Spleen (tissue), 11 donors: Measurements from ENCODE around the gene SMCO4. TPM values are rescaled to one million over a fixed set of nuclear protein-coding genes. Genes with fewer than 3 reads are reported as not detected.

Experiments
- DNase-seq: peaks from one replicate; pipeline ENCODE4 v3.0.0-alpha.2; 2020
- H3K27ac ChIP-seq, 8 donors: fragments of 200-600 bp; sonication (generic) in 7 of 8; 1 replicate in 4 of 8; 2 replicates in 4 of 8; pipeline versions ENCODE4 v1.5.0 to v1.8.0; 2016 to 2021; ENCODE audit warnings: inconsistent platforms in 4 of 8, mild to moderate bottlenecking in 4 of 8, moderate library complexity in 1 of 8
- H3K27me3 ChIP-seq, 7 donors: fragments of 200-600 bp; sonication (generic) in 6 of 7; replicated peaks in 1 of 7; 1 replicate in 4 of 7; 2 replicates in 3 of 7; pipeline versions ENCODE4 v1.5.0 to v1.8.0; 2016 to 2021; ENCODE audit warnings: inconsistent platforms in 3 of 7, mild to moderate bottlenecking in 1 of 7
- H3K36me3 ChIP-seq, 6 donors: fragments of 200-600 bp; sonication (generic) in 5 of 6; 1 replicate in 4 of 6; 2 replicates in 2 of 6; pipeline versions ENCODE4 v1.5.0 to v1.8.0; 2016 to 2021; ENCODE audit warnings: inconsistent platforms in 2 of 6
- H3K4me1 ChIP-seq, 6 donors: fragments of 200-600 bp; sonication (generic) in 5 of 6; 1 replicate in 3 of 6; 2 replicates in 3 of 6; pipeline versions ENCODE4 v1.5.0 to v1.8.0; 2016 to 2021; ENCODE audit warnings: inconsistent platforms in 3 of 6
- H3K4me3 ChIP-seq, 8 donors: fragments of 200-600 bp; sonication (generic) in 7 of 8; 1 replicate in 4 of 8; 2 replicates in 4 of 8; pipeline versions ENCODE4 v1.5.0 to v1.8.0; 2016 to 2021; ENCODE audit warnings: inconsistent platforms in 4 of 8, mild to moderate bottlenecking in 4 of 8, moderate library complexity in 2 of 8
- H3K9me3 ChIP-seq, 8 donors: fragments of 200-600 bp; sonication (generic) in 7 of 8; 1 replicate in 4 of 8; 2 replicates in 4 of 8; pipeline versions ENCODE4 v1.5.0 to v1.8.0; 2016 to 2021; ENCODE audit warnings: inconsistent platforms in 4 of 8
- POLR2A ChIP-seq, 3 donors: fragments of 450-650 bp; IDR thresholded peaks; one replicate each; pipeline ENCODE4 v1.5.1; 2017; ENCODE audit warnings: antibody characterized with exemption in 3 of 3, mild to moderate bottlenecking in 1 of 3
- POLR2AphosphoS5 ChIP-seq, 3 donors: sonication (generic); formaldehyde crosslinking; IDR thresholded peaks; one replicate each; pipeline ENCODE4 v1.5.1; 2017; ENCODE audit warnings: antibody characterized with exemption in 3 of 3
- WGBS, 5 donors: extraction: QIAGEN DNeasy Blood & Tissue Kit in 3 of 5; methylation state at CpG; one replicate each; pipeline versions ENCODE4 v1.1.5 to v1.1.7; 2013 to 2018; 5-methylcytosine and 5-hydroxymethylcytosine counted together
- intact Hi-C: fragments of 100-400 bp; cut with DNase I; formaldehyde crosslinking; loops from one replicate; pipeline ENCODE4 v1.15.0; 2023; ENCODE audit warnings: low total_unique reads
- polyA plus RNA-seq, 3 donors: library from polyadenylated mRNA; stranded (reverse); fragments of 200-250 nt; gene quantifications; one replicate each; pipeline ENCODE4 v1.2.1, GENCODE V29; 2013
- total RNA-seq, 7 donors: library from RNA; depleted of rRNA in 3 of 7; stranded (reverse); fragments of >200 nt in 3 of 7; fragmentation: NEBNext Ultra II Directional in 4 of 7; extraction: Animal tissue kit (Norgen Biotek cat#: 25700) in 4 of 7; gene quantifications; one replicate each; pipeline versions ENCODE4 v1.1.0 to v1.2.1, GENCODE V29; 2016 to 2021
- TF ChIP-seq, protein P1 (sequence below), 11 experiments: fragments of 200-600 bp in 7 of 11; fragments of 450-650 bp in 4 of 11; sonication (generic) in 4 of 11; IDR thresholded peaks in 8 of 11; conservative IDR thresholded peaks in 3 of 11; 1 replicate in 7 of 11; 2 replicates in 4 of 11; pipeline versions ENCODE4 v1.4.0 to v1.8.0; 2016 to 2021; ENCODE audit warnings: antibody characterized with exemption in 11 of 11, inconsistent platforms in 4 of 11, mild to moderate bottlenecking in 1 of 11
- donor health status: healthy with polysubstance abuse.
- donor health status: DM: no; HTN: no; CAD: no; lungs with moderate emphysema.
- donor health status: DM: no; HTN: no; CAD: no.
- donor health status: Bipolar disorder and iron deficiency.
- donor health status: healthy.
- donor health status: DM: no; HTN: no; CAD: no.
- donor health status: DM: yes; HTN: yes; CAD: no.

SMCO4 gene
- total and polyA plus RNA-seq, 10 donors = 21.8 to 74.1 (median 51.9) TPM

DNA sequence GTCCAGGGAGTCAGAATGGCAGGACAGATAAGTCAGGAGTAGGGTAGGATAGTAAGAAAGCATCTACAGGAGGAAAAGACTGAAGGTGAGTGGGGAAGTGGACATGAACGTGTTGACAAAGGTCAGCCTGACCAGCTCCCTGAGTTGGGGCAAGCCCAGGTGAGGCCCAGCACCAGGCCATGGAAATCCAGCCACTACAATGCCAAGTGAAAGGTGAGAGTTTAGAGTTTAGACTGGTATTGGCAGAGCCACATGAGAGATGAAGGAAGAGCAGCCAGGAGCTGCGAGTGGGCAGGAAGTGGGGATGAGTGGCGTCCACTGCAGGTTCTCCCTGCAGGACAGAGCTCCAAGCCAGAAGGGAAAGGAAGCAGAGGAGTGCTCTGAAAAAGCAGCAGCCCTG is 16.5 kb upstream of the SMCO4 start:
- no peak for DNase-seq
- no peaks in the 10 kb centered on the region for H3K4me1 ChIP-seq
- H3K27ac ChIP-seq = no peak overlapping the region
- no peaks in the 10 kb centered on the region for H3K9me3 ChIP-seq
- intact Hi-C loops = no loop called here
- WGBS, 5 donors = 52 to 68% (median 59%) methylated on average over 3 of the region's 3 CpGs
- no peak overlapping the region for H3K4me3 ChIP-seq
- TF ChIP-seq POLR2A (IDR thresholded peaks at IDR 0.05) = no peak
- TF ChIP-seq, protein P1, sequence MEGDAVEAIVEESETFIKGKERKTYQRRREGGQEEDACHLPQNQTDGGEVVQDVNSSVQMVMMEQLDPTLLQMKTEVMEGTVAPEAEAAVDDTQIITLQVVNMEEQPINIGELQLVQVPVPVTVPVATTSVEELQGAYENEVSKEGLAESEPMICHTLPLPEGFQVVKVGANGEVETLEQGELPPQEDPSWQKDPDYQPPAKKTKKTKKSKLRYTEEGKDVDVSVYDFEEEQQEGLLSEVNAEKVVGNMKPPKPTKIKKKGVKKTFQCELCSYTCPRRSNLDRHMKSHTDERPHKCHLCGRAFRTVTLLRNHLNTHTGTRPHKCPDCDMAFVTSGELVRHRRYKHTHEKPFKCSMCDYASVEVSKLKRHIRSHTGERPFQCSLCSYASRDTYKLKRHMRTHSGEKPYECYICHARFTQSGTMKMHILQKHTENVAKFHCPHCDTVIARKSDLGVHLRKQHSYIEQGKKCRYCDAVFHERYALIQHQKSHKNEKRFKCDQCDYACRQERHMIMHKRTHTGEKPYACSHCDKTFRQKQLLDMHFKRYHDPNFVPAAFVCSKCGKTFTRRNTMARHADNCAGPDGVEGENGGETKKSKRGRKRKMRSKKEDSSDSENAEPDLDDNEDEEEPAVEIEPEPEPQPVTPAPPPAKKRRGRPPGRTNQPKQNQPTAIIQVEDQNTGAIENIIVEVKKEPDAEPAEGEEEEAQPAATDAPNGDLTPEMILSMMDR (IDR thresholded peaks at IDR 0.05 in 8 of 11, conservative IDR thresholded peaks at IDR 0.05 in 3 of 11) = no peak
- no peak for TF ChIP-seq POLR2AphosphoS5 (IDR thresholded peaks at IDR 0.05)
- peaks cover 0 to 9% (median 0%) of the 10 kb centered on the region in 7 donors for H3K27me3 ChIP-seq
- H3K36me3 ChIP-seq = no peaks in the 10 kb centered on the region

DNA sequence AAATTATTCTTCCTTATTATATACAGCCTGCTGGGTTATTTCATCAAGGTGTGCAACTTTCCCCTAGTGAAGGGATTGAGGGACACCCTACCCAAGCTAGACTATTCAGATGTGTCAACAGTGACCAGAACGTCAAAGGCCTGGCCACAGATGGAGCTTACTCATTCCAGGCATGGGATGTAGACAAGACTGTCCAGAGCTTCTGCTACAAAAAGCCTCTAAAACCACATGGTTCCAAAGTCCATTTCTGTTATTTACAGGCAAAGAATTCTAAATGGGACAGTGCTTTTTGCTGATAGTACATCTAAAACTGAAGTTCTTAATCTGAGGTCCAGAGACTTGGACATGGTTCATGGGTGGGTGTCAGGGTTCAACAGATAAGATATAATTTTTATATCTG is 9.7 kb upstream of the SMCO4 start:
- Histone ChIP-seq H3K27me3 (peaks cover 0 to 9% (median 0%) of the 10 kb centered on the region in 7 donors), H3K4me3 (no peak overlapping the region), H3K27ac (no peak overlapping the region), H3K9me3 (no peaks in the 10 kb centered on the region), H3K36me3 (no peaks in the 10 kb centered on the region), H3K4me1 (peaks cover 0 to 8% (median 5%) of the 10 kb centered on the region in 6 donors)
- no peak for DNase-seq
- intact Hi-C loops = no loop called here
- TF ChIP-seq POLR2AphosphoS5 (IDR thresholded peaks at IDR 0.05) = no peak
- TF ChIP-seq, protein P1 (IDR thresholded peaks at IDR 0.05 in 8 of 11, conservative IDR thresholded peaks at IDR 0.05 in 3 of 11) = no peak
- TF ChIP-seq POLR2A (IDR thresholded peaks at IDR 0.05) = no peak
- WGBS, 5 donors = 60 to 94% (median 78%) methylated on average over 1 of the region's 1 CpG

DNA sequence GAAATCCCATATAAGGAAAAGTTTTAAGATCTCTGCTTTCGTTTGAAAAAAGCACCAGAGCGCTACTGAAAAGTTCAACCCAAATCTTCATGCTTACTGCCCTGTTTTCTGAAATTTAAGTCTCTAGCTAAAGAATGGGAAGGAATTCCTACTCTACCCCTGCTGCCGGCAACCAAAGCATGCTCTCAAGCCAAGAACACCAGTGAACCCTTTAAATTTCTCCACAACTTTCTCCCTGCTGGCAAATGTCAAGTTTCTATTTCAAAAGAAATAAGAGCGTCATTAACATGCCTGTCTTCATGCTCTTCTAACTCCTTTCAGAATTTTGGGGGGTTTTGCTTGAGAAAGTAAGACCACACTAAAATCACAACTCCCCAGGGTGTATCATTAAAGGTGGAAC is 6.8 kb upstream of the SMCO4 start:
- no peak overlapping the region for H3K27ac ChIP-seq
- 86 to 96% (median 89%) methylated on average over 4 of the region's 4 CpGs for WGBS, 5 donors
- DNase-seq = no peak
- no peaks in the 10 kb centered on the region for H3K36me3 ChIP-seq
- H3K4me3 ChIP-seq = no peak overlapping the region
- TF ChIP-seq POLR2AphosphoS5 (IDR thresholded peaks at IDR 0.05) = no peak
- no peak for TF ChIP-seq POLR2A (IDR thresholded peaks at IDR 0.05)
- TF ChIP-seq, protein P1 (IDR thresholded peaks at IDR 0.05 in 8 of 11, conservative IDR thresholded peaks at IDR 0.05 in 3 of 11) = no peak
- peaks cover 0 to 3% (median 0%) of the 10 kb centered on the region in 7 donors for H3K27me3 ChIP-seq
- peaks cover 0 to 11% (median 6%) of the 10 kb centered on the region in 6 donors for H3K4me1 ChIP-seq
- intact Hi-C loops = loop anchor here (10.0 kb wide), 1 partner anchor 95 kb away; no protein-coding TSS in a partner anchor
- H3K9me3 ChIP-seq = no peaks in the 10 kb centered on the region

DNA sequence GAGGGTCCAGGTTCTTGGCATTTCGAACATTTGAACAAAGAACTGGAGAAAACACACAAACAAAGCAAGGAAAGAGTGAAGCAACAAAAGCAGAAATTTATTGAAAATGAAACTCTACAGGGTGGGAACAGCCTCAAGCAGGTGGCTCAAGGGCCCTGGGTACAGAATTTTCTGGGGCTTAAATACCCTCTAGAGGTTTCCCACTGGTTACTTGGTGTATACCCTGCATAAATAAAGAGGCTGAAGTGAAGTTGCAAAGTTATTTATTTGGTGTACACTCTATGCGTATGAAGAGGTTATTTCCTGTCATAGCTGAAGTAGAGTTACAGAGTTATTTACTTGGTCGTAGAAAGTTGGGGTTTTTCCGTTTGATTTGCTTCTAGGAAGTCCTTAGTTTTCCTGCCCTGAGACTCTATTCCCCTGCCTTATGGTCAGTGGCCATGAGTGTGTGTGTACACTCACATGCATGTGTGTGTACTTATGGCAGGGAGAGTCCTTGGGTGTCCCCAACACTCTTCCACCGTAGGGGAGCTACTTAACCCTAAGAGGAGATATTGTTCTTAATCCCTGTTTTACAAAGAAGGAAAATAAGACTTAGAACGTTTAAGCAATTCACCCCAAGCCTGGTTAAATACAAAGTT is 5.6 kb upstream of the SMCO4 start:
- intact Hi-C loops = loop anchor here (10.0 kb wide), 1 partner anchor 96 kb away; no protein-coding TSS in a partner anchor
- H3K27me3 ChIP-seq = peaks cover 0 to under 1% (median 0%) of the 10 kb centered on the region in 7 donors

More for the DNA sequence above, 5.6 kb upstream of the SMCO4 start:
- H3K9me3 ChIP-seq = no peaks in the 10 kb centered on the region
- peaks cover 0 to 22% (median 12%) of the 10 kb centered on the region in 6 donors for H3K4me1 ChIP-seq
- no peaks in the 10 kb centered on the region for H3K36me3 ChIP-seq
- DNase-seq = no peak
- 51 to 68% (median 54%) methylated on average over 6 of the region's 6 CpGs for WGBS, 5 donors
- H3K4me3 ChIP-seq = no peak overlapping the region
- peak overlapping the region in 4 of 8 donors; percentile 16 to 58 (median 45) for H3K27ac ChIP-seq
- TF ChIP-seq POLR2A (IDR thresholded peaks at IDR 0.05) (no peak), POLR2AphosphoS5 (IDR thresholded peaks at IDR 0.05) (no peak)
- TF ChIP-seq, protein P1 (IDR thresholded peaks at IDR 0.05 in 8 of 11, conservative IDR thresholded peaks at IDR 0.05 in 3 of 11) = no peak
